Fibroblast of peridontal ligament (primary cell): ENCODE results near the gene C1orf210.

Experiments used
- DNase-seq: peaks from one replicate; pipeline ENCODE4 v3.0.0-alpha.2; 2010; ENCODE audit errors: extremely low read depth

C1orf210 gene

DNA sequence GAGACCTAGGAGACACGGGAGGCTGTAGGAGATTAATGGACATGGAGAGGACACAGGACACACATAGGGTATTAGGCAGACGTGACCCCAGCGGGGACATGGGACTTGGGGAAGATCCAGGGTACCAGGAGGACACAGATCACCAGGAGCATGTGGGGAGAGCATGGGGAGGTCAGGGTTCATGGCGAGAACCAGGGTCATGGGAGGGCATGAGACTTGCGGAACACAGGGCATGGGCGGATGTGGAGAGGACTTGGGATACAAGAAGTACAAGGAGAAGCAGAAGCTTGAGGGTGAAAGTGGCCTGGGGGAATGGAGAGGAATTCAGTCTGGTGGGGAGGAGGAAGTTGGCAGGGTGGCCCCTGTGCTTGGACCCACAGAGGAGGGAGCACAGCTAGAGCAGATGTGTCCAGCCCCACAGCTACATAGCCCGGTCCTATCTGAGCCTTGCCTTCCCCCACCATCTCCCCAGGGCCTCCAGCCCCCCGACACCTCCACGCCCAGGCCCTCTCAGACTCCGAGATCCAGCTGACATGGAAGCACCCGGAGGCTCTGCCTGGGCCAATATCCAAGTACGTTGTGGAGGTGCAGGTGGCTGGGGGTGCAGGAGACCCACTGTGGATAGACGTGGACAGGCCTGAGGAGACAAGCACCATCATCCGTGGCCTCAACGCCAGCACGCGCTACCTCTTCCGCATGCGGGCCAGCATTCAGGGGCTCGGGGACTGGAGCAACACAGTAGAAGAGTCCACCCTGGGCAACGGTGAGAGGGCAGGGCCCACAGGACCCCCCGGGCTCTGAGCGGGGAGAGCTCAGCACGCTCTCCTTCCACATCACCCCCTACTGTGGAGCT lies 27.5 kb upstream of the C1orf210 start:
- no peak for DNase-seq

DNA sequence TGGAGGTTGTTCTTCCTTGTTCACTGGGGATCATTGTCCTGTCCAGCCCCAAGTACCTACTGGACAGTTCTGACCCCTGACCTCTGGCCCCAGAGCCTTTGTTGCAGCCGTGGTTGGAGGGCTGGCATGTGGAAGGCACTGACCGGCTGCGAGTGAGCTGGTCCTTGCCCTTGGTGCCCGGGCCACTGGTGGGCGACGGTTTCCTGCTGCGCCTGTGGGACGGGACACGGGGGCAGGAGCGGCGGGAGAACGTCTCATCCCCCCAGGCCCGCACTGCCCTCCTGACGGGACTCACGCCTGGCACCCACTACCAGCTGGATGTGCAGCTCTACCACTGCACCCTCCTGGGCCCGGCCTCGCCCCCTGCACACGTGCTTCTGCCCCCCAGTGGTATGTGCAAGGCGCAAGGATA lies 26.8 kb upstream of the C1orf210 start:
- no peak for DNase-seq

DNA sequence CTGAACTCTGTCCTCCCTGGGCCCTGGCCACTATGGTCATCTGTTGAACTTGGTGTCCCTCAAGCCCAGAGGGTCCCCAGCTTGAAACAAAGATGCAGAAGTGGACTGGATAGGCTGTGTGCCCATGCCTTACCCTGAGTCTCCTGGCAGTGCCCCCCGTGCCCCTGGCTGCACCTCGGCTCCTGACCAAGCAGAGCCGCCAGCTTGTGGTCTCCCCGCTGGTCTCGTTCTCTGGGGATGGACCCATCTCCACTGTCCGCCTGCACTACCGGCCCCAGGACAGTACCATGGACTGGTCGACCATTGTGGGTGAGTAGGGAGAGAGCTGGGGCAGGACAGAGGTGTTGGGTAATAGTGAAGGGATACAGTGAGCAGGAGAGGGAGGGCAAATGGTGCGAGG lies 26.1 kb upstream of the C1orf210 start:
- no peak for DNase-seq

DNA sequence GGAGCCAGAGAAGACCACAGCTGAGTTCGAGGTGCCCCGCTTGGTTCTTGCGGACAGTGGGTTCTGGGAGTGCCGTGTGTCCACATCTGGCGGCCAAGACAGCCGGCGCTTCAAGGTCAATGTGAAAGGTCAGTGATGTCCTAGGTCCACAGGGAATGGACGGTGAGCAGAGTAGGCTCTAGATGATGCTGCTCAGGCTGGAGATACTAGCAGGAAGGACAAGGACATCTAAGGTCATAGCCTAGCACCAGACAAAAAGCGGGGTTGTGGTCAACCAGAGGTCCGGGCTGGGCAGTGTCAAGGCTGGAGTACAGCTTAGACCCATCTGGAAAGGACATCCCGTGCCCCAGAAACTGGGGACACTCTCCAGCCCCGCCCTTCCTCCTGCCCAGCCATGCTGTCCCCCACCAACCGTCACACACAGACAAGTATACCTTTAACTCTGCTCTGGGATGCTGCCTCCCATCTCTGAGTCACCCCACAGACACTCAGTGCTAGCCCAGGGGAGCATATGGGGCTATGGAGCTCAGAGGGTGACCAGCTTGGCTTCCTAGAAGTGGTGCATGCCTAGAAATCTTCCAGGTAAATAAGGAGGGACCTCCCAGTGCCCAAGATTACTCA lies 24.1 kb upstream of the C1orf210 start:
- DNase-seq: no peak

DNA sequence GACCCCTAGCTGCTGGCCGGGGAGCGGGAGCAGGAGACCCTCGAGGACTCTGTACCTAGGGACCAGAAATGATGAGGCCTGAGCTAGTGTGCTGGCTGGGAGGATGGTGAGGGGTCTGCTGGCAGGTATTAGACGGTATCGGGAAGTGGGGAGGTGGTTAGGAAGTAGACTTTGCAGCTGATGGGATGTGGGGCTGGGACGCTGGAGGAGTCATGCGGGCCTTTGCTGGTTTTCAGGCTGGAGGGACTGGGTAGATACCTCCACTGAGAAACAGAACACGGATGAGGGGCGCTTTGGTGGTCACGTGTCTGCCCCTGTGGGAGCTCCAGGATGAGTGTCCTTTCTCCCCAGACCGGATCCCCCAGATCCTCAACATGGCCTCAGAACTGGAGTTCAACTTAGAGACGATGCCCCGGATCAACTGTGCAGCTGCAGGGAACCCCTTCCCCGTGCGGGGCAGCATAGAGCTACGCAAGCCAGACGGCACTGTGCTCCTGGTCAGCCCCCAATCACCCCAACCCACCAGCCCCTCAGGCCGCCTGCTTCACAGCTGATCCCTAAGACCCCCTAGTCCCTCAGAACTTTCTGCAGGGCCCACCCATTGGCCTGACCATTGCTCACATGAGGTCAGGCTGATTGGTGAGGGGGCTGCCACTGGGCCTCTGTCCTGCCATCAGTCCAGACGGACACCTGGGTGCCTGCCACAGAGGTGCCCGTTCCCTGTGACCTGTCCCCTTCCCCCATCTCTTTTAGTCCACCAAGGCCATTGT lies 23.4 kb upstream of the C1orf210 start:
- DNase-seq: no peak

DNA sequence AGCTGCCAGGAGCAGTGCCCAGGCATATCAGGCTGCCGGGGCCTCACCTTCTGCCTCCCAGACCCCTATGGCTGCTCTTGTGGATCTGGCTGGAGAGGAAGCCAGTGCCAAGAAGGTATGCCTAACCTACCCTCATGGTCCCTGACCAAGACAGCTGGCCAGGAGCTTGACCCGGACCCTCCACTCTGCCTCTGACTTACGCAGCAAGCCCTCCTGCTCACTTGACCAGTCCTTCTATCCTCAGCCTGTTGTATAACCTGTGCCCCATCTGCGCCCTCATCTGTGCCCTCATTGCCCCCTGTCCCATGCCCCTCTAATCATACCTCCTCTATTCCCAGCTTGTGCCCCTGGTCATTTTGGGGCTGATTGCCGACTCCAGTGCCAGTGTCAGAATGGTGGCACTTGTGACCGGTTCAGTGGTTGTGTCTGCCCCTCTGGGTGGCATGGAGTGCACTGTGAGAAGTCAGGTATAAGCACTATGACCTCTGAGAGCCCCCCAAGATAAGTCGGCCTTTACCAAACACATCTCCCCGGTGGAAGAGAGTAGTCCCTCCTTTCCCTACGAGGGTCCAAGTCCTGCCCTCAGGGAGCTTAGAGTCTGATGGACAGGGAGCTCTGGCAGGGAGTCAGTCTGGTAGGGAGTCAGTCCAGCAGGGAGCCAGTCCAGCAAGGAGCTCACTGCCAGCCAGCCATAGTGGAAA lies 22.2 kb upstream of the C1orf210 start:
- no peak for DNase-seq

DNA sequence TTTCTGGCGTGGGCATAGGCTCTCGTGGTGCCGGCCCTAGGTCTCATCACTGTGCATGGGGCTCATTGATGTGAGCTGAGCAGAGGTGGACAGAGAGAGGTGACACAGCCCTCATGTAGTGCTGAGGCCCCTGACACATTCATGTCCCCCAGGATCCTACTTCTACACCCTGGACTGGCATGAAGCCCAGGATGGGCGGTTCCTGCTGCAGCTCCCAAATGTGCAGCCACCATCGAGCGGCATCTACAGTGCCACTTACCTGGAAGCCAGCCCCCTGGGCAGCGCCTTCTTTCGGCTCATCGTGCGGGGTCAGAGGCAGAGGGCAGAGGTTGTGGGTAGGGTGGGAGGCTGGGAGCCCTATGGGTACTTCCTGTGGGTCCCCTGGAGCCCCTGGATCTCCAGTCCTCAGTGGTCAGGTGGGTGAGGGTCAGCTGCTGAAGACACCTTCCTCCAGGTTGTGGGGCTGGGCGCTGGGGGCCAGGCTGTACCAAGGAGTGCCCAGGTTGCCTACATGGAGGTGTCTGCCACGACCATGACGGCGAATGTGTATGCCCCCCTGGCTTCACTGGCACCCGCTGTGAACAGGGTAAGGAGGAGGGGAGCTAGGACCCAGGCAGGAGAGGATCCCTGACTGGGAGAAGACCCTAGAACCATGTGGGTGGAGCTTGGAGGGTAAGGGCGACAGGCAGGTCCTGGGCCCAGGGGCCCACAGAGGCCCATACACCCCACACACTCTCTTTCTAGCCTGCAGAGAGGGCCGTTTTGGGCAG lies 21.5 kb upstream of the C1orf210 start:
- DNase-seq: no peak

DNA sequence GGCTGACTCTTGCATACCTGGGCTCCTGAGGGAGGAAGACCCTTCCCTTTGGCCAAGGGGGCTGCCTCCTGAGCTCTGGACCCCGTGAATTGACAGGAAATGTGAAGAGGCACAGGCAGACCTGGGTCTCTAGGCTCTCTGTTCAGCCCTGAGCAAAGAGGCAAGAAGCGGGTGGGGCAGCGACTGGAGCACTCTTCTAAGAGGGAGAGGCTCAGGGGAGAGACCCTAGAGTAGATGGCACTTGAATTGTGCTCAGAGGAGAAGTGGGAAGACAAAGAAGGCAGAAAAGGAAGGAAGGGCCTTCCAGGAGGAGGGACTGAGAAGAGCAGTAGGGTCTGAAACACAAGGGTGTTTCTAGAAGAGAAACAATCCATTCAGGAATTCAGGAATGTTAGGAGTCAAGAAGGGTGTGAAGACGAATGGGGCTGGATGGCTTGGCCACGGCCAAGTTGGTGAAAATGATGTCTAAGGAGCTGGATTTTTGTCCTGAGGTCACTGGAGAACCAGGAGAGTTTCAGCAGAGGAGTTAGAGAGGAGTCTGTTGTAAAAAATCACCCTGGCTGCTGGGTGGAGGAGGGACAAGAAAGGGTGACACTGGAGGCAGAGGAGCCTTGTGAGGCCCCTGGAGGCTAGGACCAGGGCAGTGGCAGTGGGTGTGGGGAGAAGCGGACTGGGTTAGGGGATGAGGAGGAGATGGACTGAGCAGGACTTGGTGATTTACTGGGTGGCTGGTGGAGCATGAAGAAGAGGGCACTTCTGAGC lies 20.7 kb upstream of the C1orf210 start:
- no peak for DNase-seq

DNA sequence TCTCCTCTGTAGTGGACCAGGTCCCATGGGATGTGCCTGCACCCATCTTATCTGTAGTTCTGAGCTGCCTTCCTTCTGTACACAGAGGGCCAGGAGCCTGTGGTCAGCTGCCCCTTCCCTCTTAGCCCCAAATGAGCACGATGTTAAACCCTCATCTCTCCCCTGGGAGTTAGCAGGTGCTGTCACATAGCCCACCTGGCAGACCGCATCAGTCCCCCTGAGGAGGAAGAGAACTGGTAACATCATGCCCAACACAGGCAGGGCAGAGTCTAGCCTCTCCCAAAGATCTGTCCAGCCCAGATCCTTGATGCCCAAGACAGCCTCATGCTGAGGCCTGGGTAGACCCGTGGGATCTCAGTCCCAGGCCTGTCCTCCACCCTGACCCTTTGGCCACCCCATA lies 20.1 kb upstream of the C1orf210 start:
- DNase-seq: no peak

DNA sequence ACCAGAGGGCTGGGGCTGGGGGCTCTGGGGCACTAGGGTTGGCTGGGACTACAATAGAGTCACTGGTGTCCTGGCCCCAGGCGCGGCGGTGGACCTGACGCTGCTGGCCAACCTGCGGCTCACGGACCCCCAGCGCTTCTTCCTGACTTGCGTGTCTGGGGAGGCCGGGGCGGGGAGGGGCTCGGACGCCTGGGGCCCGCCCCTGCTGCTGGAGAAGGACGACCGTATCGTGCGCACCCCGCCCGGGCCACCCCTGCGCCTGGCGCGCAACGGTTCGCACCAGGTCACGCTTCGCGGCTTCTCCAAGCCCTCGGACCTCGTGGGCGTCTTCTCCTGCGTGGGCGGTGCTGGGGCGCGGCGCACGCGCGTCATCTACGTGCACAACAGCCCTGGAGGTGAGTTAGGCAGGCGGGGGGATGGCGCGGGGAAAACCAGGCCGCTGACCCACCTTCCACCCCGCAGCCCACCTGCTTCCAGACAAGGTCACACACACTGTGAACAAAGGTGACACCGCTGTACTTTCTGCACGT lies 19.5 kb upstream of the C1orf210 start:
- no peak for DNase-seq

DNA sequence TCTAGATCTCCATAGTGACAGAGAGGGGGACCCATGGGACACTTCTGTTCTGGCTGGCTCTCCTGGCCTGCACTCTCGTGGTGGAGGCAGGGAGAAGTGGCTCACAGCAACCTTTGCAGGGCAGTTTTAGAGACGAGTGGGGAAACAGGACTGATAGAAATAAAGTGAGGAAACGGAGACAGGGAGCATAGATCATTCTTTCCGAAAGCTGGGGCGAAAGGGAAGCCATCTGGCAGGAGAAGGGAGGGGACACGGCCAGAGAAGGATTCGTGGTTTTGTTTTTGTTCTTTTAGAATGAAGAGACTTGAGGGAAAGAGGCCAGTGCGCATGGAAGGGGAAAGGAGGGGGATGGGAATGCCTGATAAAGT lies 18.9 kb upstream of the C1orf210 start:
- no peak for DNase-seq

DNA sequence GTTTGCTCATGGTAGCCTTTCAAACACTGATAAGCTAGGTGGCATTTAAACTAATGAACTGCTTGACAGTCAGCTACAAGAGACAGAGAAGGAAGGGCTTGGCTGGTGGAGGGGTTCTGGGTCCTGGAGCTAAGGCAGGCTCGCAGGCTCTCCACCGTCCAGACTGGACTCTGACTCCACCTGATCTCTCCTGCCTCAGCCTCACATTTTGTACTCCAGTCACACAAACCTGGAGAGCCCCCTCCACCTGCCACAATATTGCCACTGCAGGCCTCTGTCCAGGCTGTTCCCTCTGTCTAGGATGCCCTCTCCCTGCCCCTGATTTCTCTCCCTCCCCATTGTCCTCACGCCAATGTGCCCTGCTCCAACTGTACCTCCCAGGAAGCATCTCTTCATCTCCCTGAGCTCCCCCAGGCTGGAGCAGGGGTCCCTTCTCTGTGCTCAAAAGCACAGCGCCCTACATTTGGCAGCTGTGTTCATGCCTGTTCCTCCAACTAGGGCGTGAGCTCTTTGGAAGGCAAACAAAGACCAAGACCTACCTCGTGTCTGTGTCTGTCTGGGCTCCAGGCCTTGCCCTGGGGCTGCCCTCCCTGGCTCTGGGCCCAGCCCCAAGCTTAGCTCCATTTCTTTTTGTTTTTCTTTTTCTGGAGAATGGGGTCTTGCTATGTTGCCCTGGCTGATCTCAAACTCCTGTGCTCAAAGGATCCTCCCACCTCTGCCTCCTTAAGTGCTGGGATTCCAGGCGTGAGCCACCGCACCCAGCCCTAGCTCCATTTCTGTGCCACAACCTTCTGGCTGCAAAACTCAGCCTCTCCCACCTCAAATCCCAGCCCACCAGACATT lies 18.3 kb upstream of the C1orf210 start:
- DNase-seq: no peak

DNA sequence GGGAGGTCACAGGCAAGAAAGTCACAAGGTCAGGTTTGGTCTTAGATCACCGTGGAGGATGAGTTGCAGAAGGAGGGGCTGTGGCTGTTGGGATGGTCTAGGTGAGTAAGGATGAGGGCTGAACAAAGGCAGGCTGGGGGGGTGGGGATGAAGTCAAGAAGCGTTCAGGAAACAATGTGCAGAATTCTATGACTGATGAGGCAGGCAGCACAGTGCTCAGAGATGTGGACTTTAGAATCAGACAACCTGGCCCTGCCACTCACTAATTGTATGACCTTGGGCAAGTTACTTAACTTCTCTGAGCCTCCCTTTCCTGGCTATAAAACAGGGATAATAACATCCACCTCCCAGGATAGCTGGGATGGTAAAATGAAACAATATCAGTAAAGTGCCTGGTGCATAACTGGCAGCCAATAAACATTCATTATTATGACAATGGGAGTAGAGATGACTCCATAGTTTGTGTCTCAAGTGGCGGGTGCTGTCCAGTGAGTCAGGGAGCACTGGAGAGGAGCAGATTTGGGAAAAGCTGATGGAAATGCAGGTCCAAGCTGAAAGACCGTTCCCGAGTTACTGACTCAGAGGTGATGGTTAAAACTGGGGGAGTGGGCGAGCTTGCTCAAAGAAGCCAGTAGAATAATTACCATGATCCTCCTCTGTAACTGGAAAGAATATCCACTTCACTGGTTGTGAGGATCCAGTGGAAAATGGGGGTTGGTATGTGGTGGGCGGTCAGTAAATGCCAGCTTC lies 17.5 kb upstream of the C1orf210 start:
- no peak for DNase-seq

DNA sequence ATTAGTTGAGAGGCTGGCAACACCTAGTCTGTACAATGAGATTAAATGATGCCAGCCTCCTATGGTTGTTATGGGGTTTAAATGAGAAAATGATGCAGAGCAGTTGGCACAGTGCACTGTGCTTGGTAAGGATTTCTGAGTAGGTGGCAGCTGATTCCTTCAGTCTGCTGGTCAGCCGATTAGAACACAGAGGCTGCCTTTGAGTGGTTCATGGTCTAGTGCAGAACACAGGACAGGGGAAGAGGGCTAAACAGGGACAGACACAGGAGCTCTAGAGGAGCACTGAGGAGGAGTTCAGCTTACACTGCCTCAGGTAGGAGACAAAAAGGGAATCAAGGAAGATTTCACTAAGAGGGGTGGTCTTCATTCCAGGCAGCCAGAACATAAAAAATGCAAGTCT lies 16.8 kb upstream of the C1orf210 start:
- DNase-seq: no peak

DNA sequence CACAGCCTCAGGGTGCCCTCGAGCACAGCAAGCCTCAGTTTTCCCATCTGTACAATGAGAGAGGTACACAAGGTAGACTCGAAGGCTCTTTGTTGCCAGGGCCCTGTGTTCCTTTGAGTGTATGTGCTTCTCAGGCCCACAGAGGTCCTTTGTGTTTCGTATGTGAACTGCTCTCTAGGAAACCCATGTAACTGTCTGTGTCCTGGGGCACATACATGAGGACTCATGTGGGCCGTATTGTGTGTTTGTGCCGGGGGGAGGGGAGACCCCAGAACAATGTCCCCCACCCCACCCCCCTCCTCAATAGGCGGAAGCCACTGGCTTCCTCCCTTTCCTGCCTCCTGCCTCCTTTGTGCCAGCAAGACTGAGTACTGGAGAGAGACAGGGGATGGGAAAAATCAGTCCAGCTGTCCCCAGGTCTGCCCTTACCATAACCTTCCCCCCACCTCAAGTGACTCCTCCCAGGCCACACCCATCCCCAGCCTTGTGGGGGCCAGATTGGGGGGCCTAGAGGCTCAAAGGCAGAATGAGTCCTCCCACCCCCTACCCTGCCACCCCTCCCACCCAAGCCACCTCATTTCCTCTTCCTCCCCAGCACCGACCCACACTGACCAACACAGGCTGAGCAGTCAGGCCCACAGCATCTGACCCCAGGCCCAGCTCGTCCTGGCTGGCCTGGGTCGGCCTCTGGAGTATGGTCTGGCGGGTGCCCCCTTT lies 15.2 kb upstream of the C1orf210 start, which contains the start of gene TIE1:
Gene TIE1 (plus strand): TSS at position 605 of the 717 bp plus-strand sequence. CDS start 90 bp downstream, at position 695.
- DNase-seq: no peak

DNA sequence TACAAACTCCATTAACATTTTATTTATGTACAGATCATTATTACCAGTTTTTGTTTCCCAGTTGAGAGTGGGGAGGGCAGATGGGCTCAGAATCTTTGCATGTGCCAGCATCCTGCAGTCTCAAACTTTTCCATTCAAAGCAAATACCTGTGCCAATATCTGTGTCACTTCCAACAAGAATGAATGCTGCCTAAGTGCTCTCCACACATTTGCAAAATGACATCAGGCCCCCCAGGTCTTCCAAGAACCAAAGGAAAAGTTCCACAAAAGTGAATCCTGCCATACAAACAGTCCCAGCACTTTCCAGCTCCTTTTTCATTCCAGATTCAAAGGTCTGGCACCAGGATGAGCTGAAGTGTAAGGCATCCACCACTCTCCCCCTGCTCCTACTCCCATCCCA lies 13.7 kb upstream of the C1orf210 start:
- DNase-seq: no peak

DNA sequence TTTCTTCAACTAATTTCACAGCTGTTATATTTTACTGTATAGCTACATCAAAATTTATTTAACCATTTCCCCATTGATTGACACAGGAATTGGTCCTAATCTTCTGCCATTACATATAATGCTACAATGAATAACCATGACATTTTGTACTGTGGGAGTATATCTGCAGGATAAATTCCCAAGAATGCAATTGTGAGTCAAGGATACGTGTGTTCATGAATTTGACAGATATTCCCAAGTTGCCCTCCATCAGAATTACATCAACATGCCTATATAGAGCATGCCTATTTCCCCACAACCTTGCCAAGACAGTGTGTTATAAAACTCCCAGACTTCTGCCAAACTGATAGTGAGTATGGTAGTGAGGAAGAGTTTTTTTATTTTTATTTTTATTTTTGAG lies 12.7 kb upstream of the C1orf210 start:
- DNase-seq: no peak

DNA sequence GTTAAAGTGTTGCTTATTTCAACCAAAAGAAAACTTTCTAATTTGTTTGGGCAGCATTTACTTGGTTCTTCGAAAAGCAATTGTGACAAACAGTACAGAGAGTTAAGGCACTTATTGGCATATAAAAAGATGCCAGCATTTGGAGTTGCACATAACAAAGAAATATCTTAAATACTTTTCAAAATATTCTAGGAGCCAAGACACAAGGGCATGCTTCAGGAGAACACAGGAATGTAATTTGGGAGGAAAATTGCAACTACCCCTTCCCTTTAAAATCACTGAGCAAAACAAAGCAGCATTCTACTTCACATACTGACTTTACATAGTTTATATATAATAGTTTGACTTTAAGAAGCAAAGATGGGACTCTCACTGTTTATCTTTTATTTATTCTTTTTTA lies 10.8 kb upstream of the C1orf210 start:
- DNase-seq: peak; percentile 47
